ENCODE results near the gene MAPK7.

Gene MAPK7

GRCh38 chr17:19364699-19365498 is 13.4 kb upstream of the MAPK7 start:
- DNase-seq: no peak

GRCh38 chr17:19365499-19365817 is 12.8 kb upstream of the MAPK7 start:
- no peak for DNase-seq

- DNase-seq: no peak
Observed at GRCh38 chr17:19365833-19366636, 12.3 kb upstream of the MAPK7 start.

- DNase-seq: no peak
Observed at GRCh38 chr17:19366637-19366972, 11.7 kb upstream of the MAPK7 start.

- DNase-seq: no peak
Observed at GRCh38 chr17:19368229-19368628, 10.1 kb upstream of the MAPK7 start.

- no peak for DNase-seq
Observed at GRCh38 chr17:19369107-19369778, 9.1 kb upstream of the MAPK7 start.

- no peak for DNase-seq
Observed at GRCh38 chr17:19369846-19370492, 8.3 kb upstream of the MAPK7 start.

- DNase-seq: no peak
Observed at GRCh38 chr17:19370493-19370960, 7.8 kb upstream of the MAPK7 start.

- no peak for DNase-seq
Observed at GRCh38 chr17:19371259-19372010, 6.9 kb upstream of the MAPK7 start.

- no peak for DNase-seq
Observed at GRCh38 chr17:19372011-19372370, 6.3 kb upstream of the MAPK7 start.

GRCh38 chr17:19372439-19372838 is 5.9 kb upstream of the MAPK7 start:
- DNase-seq: no peak

GRCh38 chr17:19372866-19373504 is 5.3 kb upstream of the MAPK7 start:
- DNase-seq: no peak

- no peak for DNase-seq
Observed at GRCh38 chr17:19374136-19374535, 4.2 kb upstream of the MAPK7 start.

GRCh38 chr17:19375732-19376131 is 2.6 kb upstream of the MAPK7 start:
- DNase-seq: no peak

GRCh38 chr17:19376811-19377210 is 1.5 kb upstream of the MAPK7 start:
- no peak for DNase-seq

- DNase-seq: peak; percentile 84 to 93 (median 88)
Observed at GRCh38 chr17:19377602-19378415, 489 bp upstream of the MAPK7 start.

GRCh38 chr17:19379361-19380065 is 1.2 kb downstream of the MAPK7 start:
- DNase-seq: no peak

- DNase-seq: no peak
Observed at GRCh38 chr17:19380481-19381301, 2.4 kb downstream of the MAPK7 start.

- no peak for DNase-seq
Observed at GRCh38 chr17:19381361-19381740, 3.1 kb downstream of the MAPK7 start.

All from stimulated activated naive CD4-positive, alpha-beta T cell (primary cell).